ENCODE results near the gene LEFTY2. TPM values are rescaled to one million over a fixed set of nuclear protein-coding genes. Genes with fewer than 3 reads are reported as not detected.
"Not testable (repeated sequence)": the region's sequence is repeated elsewhere in the genome, so short reads cannot be mapped to it uniquely, and the experiment has no call there.

Gene LEFTY2
- total and polyA plus RNA-seq, 2 donors = 0.33 to 1.5 TPM

DNA sequence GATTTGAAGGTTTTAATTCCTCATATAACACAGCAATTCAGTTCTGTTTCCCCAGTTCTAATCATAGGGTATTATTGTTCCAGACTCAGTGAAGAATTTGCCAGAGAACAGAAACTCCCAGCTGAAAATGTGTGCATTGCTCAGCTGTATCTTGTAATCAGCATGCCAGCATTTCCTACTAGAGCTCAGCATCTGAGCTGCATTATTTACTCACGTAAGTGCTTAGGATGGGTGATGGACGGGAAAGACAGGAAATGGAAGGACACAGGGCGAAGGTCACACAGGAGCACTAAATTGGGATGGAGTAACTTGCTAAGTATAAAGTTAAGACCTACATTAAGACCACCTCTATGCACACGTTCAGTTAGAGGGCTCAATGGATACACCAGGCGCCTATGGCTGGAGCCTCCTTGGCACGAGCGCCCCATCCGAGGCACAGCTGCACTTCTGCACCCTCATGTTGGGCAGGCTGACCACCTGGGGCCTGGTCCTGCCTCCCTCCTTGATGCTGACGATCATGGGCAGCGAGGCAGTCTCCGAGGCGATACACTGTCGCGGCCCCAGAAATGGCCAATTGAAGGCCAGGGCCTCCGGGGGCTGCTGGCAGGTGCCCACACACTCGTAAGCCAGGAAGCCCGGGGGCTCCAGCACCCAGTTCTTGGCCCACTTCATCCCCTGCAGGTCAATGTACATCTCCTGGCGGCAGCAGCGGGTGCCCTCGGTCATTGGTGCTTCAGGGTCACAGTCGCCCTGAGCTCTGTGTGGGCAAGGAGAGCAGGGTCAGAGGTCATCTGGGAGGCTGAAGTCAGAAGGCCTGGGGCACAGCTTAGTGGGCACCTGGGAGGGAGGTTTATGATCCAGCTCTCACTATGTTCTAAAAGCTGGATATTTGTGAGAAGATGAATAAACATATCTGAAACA, 3.7 kb downstream of the LEFTY2 start:
- H3K9me3 ChIP-seq (ENCODE audit: control insufficient read depth in 2 of 2, insufficient read depth in 1 of 2, low read length in 1 of 2) = no peaks in the 10 kb centered on the region

GRCh38 chr1:225936523-225936922, 4.5 kb downstream of the LEFTY2 start:
- peaks cover 0 to 6% of the 10 kb centered on the region in 2 donors for H3K27me3 ChIP-seq (ENCODE audit: control insufficient read depth in 2 of 2, insufficient read depth in 1 of 2, low read length in 1 of 2)
- no peak for DNase-seq (ENCODE audit: low read depth in 6 of 9, low spot score in 9 of 9)
- no peaks in the 10 kb centered on the region for H3K36me3 ChIP-seq (ENCODE audit: control insufficient read depth in 2 of 2, insufficient read depth in 2 of 2, low read length in 1 of 2)
- no peak overlapping the region for H3K4me3 ChIP-seq (ENCODE audit: low read length in 2 of 2)
- WGBS = 92% methylated on average over 3 of the region's 3 CpGs
- peaks cover 0 to 2% of the 10 kb centered on the region in 2 donors for H3K4me1 ChIP-seq (ENCODE audit: control insufficient read depth in 2 of 2, insufficient read depth in 2 of 2, low read length in 2 of 2)
- H3K9me3 ChIP-seq (ENCODE audit: control insufficient read depth in 2 of 2, insufficient read depth in 1 of 2, low read length in 1 of 2) = no peaks in the 10 kb centered on the region
- H3K27ac ChIP-seq (ENCODE audit: low read depth in 1 of 2, low read length in 1 of 2) = no peak overlapping the region

More for the DNA sequence above, 3.7 kb downstream of the LEFTY2 start:
- Histone ChIP-seq H3K4me1 (ENCODE audit: control insufficient read depth in 2 of 2, insufficient read depth in 2 of 2, low read length in 2 of 2) (peaks cover 0 to 2% of the 10 kb centered on the region in 2 donors), H3K36me3 (ENCODE audit: control insufficient read depth in 2 of 2, insufficient read depth in 2 of 2, low read length in 1 of 2) (no peaks in the 10 kb centered on the region), H3K27ac (ENCODE audit: low read depth in 1 of 2, low read length in 1 of 2) (no peak overlapping the region), H3K27me3 (ENCODE audit: control insufficient read depth in 2 of 2, insufficient read depth in 1 of 2, low read length in 1 of 2) (peaks cover 0 to 6% of the 10 kb centered on the region in 2 donors), H3K4me3 (ENCODE audit: low read length in 2 of 2) (no peak overlapping the region)
- DNase-seq (ENCODE audit: low read depth in 6 of 9, low spot score in 9 of 9) = no peak
- WGBS = 97% methylated on average over 21 of the region's 21 CpGs

DNA sequence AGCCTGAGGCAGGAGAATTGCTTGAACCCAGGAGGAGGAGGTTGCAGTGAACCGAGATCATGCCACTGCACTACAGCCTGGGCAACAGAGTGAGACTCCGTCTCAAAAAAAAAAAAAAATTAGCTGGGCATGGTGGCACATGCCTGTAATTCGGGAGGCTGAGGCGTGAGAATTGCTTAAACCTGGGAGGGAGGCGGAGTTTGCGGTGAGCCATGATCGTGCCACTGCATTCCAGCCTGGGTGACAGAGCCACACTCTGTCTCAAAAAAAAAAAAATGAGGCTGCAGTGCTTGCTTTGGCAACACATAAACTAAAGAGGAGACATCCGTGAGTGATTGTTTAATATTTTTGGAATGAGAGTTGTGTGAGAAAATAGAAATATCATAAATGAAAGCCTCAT, 4.9 kb downstream of the LEFTY2 start:
- not testable (repeated sequence) for H3K36me3 ChIP-seq (ENCODE audit: control insufficient read depth in 2 of 2, insufficient read depth in 2 of 2, low read length in 1 of 2); H3K4me1 ChIP-seq (ENCODE audit: control insufficient read depth in 2 of 2, insufficient read depth in 2 of 2, low read length in 2 of 2); H3K4me3 ChIP-seq (ENCODE audit: low read length in 2 of 2); H3K27ac ChIP-seq (ENCODE audit: low read depth in 1 of 2, low read length in 1 of 2); DNase-seq (ENCODE audit: low read depth in 6 of 9, low spot score in 9 of 9); H3K27me3 ChIP-seq (ENCODE audit: control insufficient read depth in 2 of 2, insufficient read depth in 1 of 2, low read length in 1 of 2); H3K9me3 ChIP-seq (ENCODE audit: control insufficient read depth in 2 of 2, insufficient read depth in 1 of 2, low read length in 1 of 2)
- 94% methylated on average over 8 of the region's 8 CpGs for WGBS

- Histone ChIP-seq H3K36me3 (ENCODE audit: control insufficient read depth in 2 of 2, insufficient read depth in 2 of 2, low read length in 1 of 2) (no peaks in the 10 kb centered on the region), H3K9me3 (ENCODE audit: control insufficient read depth in 2 of 2, insufficient read depth in 1 of 2, low read length in 1 of 2) (no peaks in the 10 kb centered on the region), H3K27me3 (ENCODE audit: control insufficient read depth in 2 of 2, insufficient read depth in 1 of 2, low read length in 1 of 2) (peaks cover 0 to 6% of the 10 kb centered on the region in 2 donors), H3K4me3 (ENCODE audit: low read length in 2 of 2) (no peak overlapping the region), H3K27ac (ENCODE audit: low read depth in 1 of 2, low read length in 1 of 2) (no peak overlapping the region), H3K4me1 (ENCODE audit: control insufficient read depth in 2 of 2, insufficient read depth in 2 of 2, low read length in 2 of 2) (peaks cover 0 to 2% of the 10 kb centered on the region in 2 donors)
- DNase-seq (ENCODE audit: low read depth in 6 of 9, low spot score in 9 of 9) = no peak
- 95% methylated on average over 5 of the region's 5 CpGs for WGBS
These were observed 6.3 kb downstream of the LEFTY2 start for GRCh38 chr1:225934711-225935110.

DNA sequence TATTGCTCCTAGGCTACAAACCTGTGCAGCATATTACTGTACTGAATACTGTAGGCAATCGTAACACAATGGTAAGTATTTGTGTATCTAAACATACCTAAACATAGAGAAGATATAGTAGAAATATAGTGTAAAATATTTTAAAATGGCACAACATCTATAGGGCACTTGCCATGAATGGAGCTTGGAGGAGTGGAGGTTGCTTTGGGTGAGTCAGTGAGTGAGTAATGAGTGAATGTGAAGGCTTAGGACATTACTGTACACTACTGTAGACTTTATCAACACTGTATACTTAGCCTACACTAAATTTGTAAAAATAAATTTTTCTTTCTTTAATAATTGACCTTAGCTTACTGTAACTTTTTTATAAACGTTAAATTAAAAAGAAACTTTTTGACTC, 7.9 kb downstream of the LEFTY2 start:
- H3K36me3 ChIP-seq (ENCODE audit: control insufficient read depth in 2 of 2, insufficient read depth in 2 of 2, low read length in 1 of 2) = no peaks in the 10 kb centered on the region
- no peak overlapping the region for H3K4me3 ChIP-seq (ENCODE audit: low read length in 2 of 2)
- WGBS = 98% methylated on average over 2 of the region's 2 CpGs
- H3K27me3 ChIP-seq (ENCODE audit: control insufficient read depth in 2 of 2, insufficient read depth in 1 of 2, low read length in 1 of 2) = no peaks in the 10 kb centered on the region
- no peak overlapping the region for H3K27ac ChIP-seq (ENCODE audit: low read depth in 1 of 2, low read length in 1 of 2)
- peaks cover 0 to 11% of the 10 kb centered on the region in 2 donors for H3K4me1 ChIP-seq (ENCODE audit: control insufficient read depth in 2 of 2, insufficient read depth in 2 of 2, low read length in 2 of 2)
- no peak for DNase-seq (ENCODE audit: low read depth in 6 of 9, low spot score in 9 of 9)
- H3K9me3 ChIP-seq (ENCODE audit: control insufficient read depth in 2 of 2, insufficient read depth in 1 of 2, low read length in 1 of 2) = no peaks in the 10 kb centered on the region

- Histone ChIP-seq H3K9me3 (ENCODE audit: control insufficient read depth in 2 of 2, insufficient read depth in 1 of 2, low read length in 1 of 2) (no peaks in the 10 kb centered on the region), H3K4me3 (ENCODE audit: low read length in 2 of 2) (no peak overlapping the region), H3K27me3 (ENCODE audit: control insufficient read depth in 2 of 2, insufficient read depth in 1 of 2, low read length in 1 of 2) (no peaks in the 10 kb centered on the region), H3K4me1 (ENCODE audit: control insufficient read depth in 2 of 2, insufficient read depth in 2 of 2, low read length in 2 of 2) (peaks cover 0 to 21% of the 10 kb centered on the region in 2 donors), H3K36me3 (ENCODE audit: control insufficient read depth in 2 of 2, insufficient read depth in 2 of 2, low read length in 1 of 2) (no peaks in the 10 kb centered on the region), H3K27ac (ENCODE audit: low read depth in 1 of 2, low read length in 1 of 2) (no peak overlapping the region)
- DNase-seq (ENCODE audit: low read depth in 6 of 9, low spot score in 9 of 9) = no peak
- WGBS = 99% methylated on average over 5 of the region's 5 CpGs
These were observed 9.5 kb downstream of the LEFTY2 start for GRCh38 chr1:225931270-225932136.

GRCh38 chr1:225930566-225930965, 10.5 kb downstream of the LEFTY2 start:
- no peaks in the 10 kb centered on the region for H3K36me3 ChIP-seq (ENCODE audit: control insufficient read depth in 2 of 2, insufficient read depth in 2 of 2, low read length in 1 of 2)
- no peaks in the 10 kb centered on the region for H3K27me3 ChIP-seq (ENCODE audit: control insufficient read depth in 2 of 2, insufficient read depth in 1 of 2, low read length in 1 of 2)
- WGBS = over 99% methylated on average over 2 of the region's 2 CpGs
- H3K4me3 ChIP-seq (ENCODE audit: low read length in 2 of 2) = no peak overlapping the region
- H3K27ac ChIP-seq (ENCODE audit: low read depth in 1 of 2, low read length in 1 of 2) = no peak overlapping the region
- H3K9me3 ChIP-seq (ENCODE audit: control insufficient read depth in 2 of 2, insufficient read depth in 1 of 2, low read length in 1 of 2) = no peaks in the 10 kb centered on the region
- DNase-seq (ENCODE audit: low read depth in 6 of 9, low spot score in 9 of 9) = no peak
- H3K4me1 ChIP-seq (ENCODE audit: control insufficient read depth in 2 of 2, insufficient read depth in 2 of 2, low read length in 2 of 2) = peaks cover 0 to 22% of the 10 kb centered on the region in 2 donors

- 94% methylated on average over 3 of the region's 3 CpGs for WGBS
- not testable (repeated sequence) for H3K36me3 ChIP-seq (ENCODE audit: control insufficient read depth in 2 of 2, insufficient read depth in 2 of 2, low read length in 1 of 2); H3K9me3 ChIP-seq (ENCODE audit: control insufficient read depth in 2 of 2, insufficient read depth in 1 of 2, low read length in 1 of 2); DNase-seq (ENCODE audit: low read depth in 6 of 9, low spot score in 9 of 9); H3K4me3 ChIP-seq (ENCODE audit: low read length in 2 of 2); H3K27me3 ChIP-seq (ENCODE audit: control insufficient read depth in 2 of 2, insufficient read depth in 1 of 2, low read length in 1 of 2); H3K27ac ChIP-seq (ENCODE audit: low read depth in 1 of 2, low read length in 1 of 2)
- peaks cover 2 to 25% of the 10 kb centered on the region in 2 donors for H3K4me1 ChIP-seq (ENCODE audit: control insufficient read depth in 2 of 2, insufficient read depth in 2 of 2, low read length in 2 of 2)
These were observed 11.6 kb downstream of the LEFTY2 start for GRCh38 chr1:225929462-225929861.

Measured in thymus (tissue), 11 donors.